ENCODE measurements around the gene AP4S1.

DNA sequence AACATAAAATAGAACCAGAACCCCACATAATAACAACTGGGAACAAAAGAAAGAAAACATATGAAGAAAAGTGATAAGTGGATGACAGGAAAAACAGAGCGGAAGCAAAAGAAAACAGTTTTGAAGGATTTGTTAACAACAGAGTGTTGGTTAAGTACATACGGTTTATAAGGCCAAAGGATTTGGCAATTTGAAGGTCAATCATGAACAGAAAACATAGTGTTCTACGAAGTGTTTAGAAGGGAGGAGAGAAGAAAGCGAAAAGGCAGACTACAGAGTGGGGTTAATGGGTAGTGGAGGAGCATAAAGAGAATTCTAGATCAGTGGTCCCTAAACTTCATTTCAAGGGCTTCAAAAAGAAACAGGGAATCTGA is 3.9 kb upstream of the AP4S1 start:
- TF ChIP-seq, protein P1, sequence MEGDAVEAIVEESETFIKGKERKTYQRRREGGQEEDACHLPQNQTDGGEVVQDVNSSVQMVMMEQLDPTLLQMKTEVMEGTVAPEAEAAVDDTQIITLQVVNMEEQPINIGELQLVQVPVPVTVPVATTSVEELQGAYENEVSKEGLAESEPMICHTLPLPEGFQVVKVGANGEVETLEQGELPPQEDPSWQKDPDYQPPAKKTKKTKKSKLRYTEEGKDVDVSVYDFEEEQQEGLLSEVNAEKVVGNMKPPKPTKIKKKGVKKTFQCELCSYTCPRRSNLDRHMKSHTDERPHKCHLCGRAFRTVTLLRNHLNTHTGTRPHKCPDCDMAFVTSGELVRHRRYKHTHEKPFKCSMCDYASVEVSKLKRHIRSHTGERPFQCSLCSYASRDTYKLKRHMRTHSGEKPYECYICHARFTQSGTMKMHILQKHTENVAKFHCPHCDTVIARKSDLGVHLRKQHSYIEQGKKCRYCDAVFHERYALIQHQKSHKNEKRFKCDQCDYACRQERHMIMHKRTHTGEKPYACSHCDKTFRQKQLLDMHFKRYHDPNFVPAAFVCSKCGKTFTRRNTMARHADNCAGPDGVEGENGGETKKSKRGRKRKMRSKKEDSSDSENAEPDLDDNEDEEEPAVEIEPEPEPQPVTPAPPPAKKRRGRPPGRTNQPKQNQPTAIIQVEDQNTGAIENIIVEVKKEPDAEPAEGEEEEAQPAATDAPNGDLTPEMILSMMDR (IDR thresholded peaks at IDR 0.05; ENCODE audit: borderline replicate concordance, extremely low read depth, low read length, poor library complexity, severe bottlenecking), result no peak
- TF ChIP-seq EZH2 (IDR thresholded peaks at IDR 0.05; ENCODE audit: borderline replicate concordance, low read depth, low read length, severe bottlenecking), result no peak
